Astrocyte of the spinal cord (primary cell): ENCODE results near the gene TMEM94.

Source experiments
- DNase-seq: peaks from one replicate; pipeline ENCODE4 v3.0.0; 2011; ENCODE audit warnings: low read depth, low spot score
- H3K4me3 ChIP-seq: 2 replicates; pipeline ENCODE4 v1.5.1; 2011; ENCODE audit warnings: low read depth, mild to moderate bottlenecking, low read length, moderate library complexity
- CTCF ChIP-seq: IDR thresholded peaks from 2 replicates; pipeline ENCODE4 v1.5.1; 2012; ENCODE audit warnings: low read depth, mild to moderate bottlenecking, low read length, inconsistent platforms
- in situ Hi-C: cut with HindIII; loops from 2 replicates; pipeline ENCODE4 v1.10.0; 2017; ENCODE audit warnings: low sequenced_read_pairs

TMEM94 gene

DNA sequence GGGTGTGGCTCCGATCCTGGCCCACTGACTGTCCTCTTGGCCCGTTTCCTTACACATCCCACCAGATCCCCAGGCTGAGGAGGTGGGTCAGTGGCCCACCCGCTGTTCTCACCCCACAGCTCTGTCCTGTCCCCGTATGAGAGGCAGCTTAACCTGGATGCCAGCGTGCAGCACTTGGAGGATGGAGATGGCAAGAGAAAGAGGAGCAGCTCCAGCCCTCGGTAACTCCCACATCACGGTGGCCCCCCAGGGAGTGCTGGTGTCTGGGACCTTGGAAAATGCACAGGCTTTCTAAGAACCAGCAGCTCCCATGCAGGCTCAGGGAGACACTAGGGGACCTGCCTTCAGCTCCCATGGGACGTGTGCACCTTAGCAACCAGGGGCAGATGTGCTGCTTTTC, 64.9 kb downstream of the TMEM94 start:
- no peak for TF ChIP-seq CTCF
- no peak overlapping the region for H3K4me3 ChIP-seq
- in situ Hi-C loops, result no loop called here
- DNase-seq, result no peak

- in situ Hi-C loops, result no loop called here
- no peak for DNase-seq
- H3K4me3 ChIP-seq, result no peak overlapping the region
- no peak for TF ChIP-seq CTCF
Measured at GRCh38 chr17:75521951-75522727, 65.7 kb downstream of the TMEM94 start.

GRCh38 chr17:75523647-75524046, 67.2 kb downstream of the TMEM94 start:
- no peak for DNase-seq
- no peak overlapping the region for H3K4me3 ChIP-seq
- TF ChIP-seq CTCF, result no peak
- in situ Hi-C loops, result no loop called here

DNA sequence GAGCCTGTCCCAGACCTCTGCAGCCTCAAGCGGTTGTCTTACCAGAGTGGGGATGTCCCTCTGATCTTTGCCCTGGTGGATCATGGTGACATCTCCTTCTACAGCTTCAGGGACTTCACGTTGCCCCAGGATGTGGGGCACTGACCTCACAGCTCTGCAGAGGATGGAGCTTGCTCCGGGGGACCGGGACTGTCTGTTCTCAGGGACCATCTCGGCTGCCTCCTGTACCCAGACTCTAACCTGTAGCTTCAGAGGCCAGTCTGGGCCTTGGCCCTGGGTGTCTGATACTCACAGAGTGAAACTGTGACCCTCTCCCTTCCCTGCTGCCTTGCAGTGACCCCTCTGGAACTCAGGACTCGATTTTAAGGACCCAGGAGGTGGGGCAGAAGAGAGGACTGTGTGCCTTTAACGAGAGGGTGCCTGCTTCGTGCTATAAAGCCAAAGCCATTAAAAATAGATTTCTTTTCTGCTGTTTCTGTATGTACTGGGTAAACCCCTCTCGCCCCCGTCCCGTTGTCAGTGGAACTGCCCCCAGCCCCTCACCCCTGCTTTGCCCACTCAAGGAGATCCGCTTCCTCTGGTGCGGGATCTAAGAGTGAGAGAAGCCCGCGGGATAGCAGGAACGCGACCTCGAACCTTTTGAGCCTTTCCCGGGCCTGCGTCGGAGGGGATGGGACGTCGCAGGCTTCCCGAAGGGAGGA, 68.0 kb downstream of the TMEM94 start:
- no peak for TF ChIP-seq CTCF
- no peak overlapping the region for H3K4me3 ChIP-seq
- no peak for DNase-seq
- in situ Hi-C loops, result no loop called here

- in situ Hi-C loops, result no loop called here
- H3K4me3 ChIP-seq, result peak within 1 kb of the TSS; percentile 46
- peak; percentile 13 for TF ChIP-seq CTCF
- no peak for DNase-seq
Measured at GRCh38 chr17:75524970-75525805, 68.8 kb downstream of the TMEM94 start, which contains the start of gene LLGL2. Gene LLGL2 (plus strand): TSS chr17:75525697. CDS start chr17:75543427, 17,730 bp downstream.

GRCh38 chr17:75525806-75526554, 69.5 kb downstream of the TMEM94 start:
- no peak for DNase-seq
- in situ Hi-C loops, result no loop called here
- no peak for TF ChIP-seq CTCF
- peak overlapping the region; percentile 7 for H3K4me3 ChIP-seq
